GM10847 (cell line): ENCODE measurements around the gene SLC22A15.

Experiments used
- POLR2A ChIP-seq: IDR thresholded peaks from 2 replicates; pipeline ENCODE4 v1.6.1; 2011; ENCODE audit not compliant: insufficient read length; ENCODE audit errors: extremely low read depth

The SLC22A15 gene

GRCh38 chr1:116076831-116077230 is 100.5 kb downstream of the SLC22A15 start:
- TF ChIP-seq POLR2A: no peak

GRCh38 chr1:116078699-116079223 is 102.4 kb downstream of the SLC22A15 start:
- TF ChIP-seq POLR2A: no peak

- TF ChIP-seq POLR2A: no peak
Measured at GRCh38 chr1:116087628-116088027, 111.3 kb downstream of the SLC22A15 start.

- TF ChIP-seq POLR2A: no peak
Measured at GRCh38 chr1:116089870-116090269, 113.6 kb downstream of the SLC22A15 start.

GRCh38 chr1:116091083-116091482 is 114.8 kb downstream of the SLC22A15 start:
- TF ChIP-seq POLR2A: no peak

GRCh38 chr1:116092752-116093489 is 116.6 kb downstream of the SLC22A15 start:
- TF ChIP-seq POLR2A: no peak

GRCh38 chr1:116095027-116095426 is 118.7 kb downstream of the SLC22A15 start:
- no peak for TF ChIP-seq POLR2A

GRCh38 chr1:116096013-116096618 is 119.8 kb downstream of the SLC22A15 start:
- no peak for TF ChIP-seq POLR2A

GRCh38 chr1:116097626-116098025 is 121.3 kb downstream of the SLC22A15 start:
- TF ChIP-seq POLR2A: no peak

- no peak for TF ChIP-seq POLR2A
Measured at GRCh38 chr1:116099379-116099778, 123.1 kb downstream of the SLC22A15 start.

- no peak for TF ChIP-seq POLR2A
Measured at GRCh38 chr1:116099919-116100318, 123.6 kb downstream of the SLC22A15 start.

GRCh38 chr1:116104667-116105066 is 128.4 kb downstream of the SLC22A15 start:
- TF ChIP-seq POLR2A: no peak

GRCh38 chr1:116105996-116106395 is 129.7 kb downstream of the SLC22A15 start:
- TF ChIP-seq POLR2A: no peak

- TF ChIP-seq POLR2A: no peak
Measured at GRCh38 chr1:116106646-116107045, 130.3 kb downstream of the SLC22A15 start.

- TF ChIP-seq POLR2A: no peak
Measured at GRCh38 chr1:116107371-116107770, 131.1 kb downstream of the SLC22A15 start.

- no peak for TF ChIP-seq POLR2A
Measured at GRCh38 chr1:116110567-116111523, 134.5 kb downstream of the SLC22A15 start, which contains the start of gene MAB21L3. Gene MAB21L3 (plus strand): TSS chr1:116111399. CDS start chr1:116112616, 1,217 bp downstream.

GRCh38 chr1:116111524-116112021 is 135.3 kb downstream of the SLC22A15 start:
- no peak for TF ChIP-seq POLR2A
